ENCODE measurements around the gene MYBPHL.

Gene MYBPHL

DNA sequence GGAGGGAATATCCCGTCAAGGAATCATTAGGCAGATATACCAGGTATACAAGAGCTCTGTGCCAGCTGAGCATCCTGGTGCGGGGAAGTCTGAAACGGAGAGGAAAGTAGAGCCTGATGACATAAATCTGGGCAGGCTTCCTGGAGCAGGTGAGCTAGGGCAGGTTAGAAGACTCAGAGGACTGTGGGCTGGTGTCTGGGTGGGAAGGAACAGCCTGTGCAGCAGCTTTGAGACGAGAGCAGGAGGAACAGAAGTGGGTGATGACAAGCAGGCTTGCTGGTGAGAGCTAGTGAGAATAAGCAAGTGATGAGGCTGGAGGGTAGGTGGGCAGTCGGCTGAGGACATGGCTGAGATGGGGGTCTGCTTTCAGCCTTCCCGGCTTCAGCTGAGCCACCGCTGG is 50.7 kb downstream of the MYBPHL start:
- TF ChIP-seq CTCF (IDR thresholded peaks at IDR 0.05; ENCODE audit: insufficient read depth, low read length, missing control alignments): no peak
- POLR2A ChIA-PET: no interaction called here
- no peak overlapping the region for H3K4me3 ChIP-seq (ENCODE audit: low read depth, low read length)
- CTCF ChIA-PET: interaction anchor here (0.9 to 5.6 kb wide), 4 partner anchors 8 to 146 kb away, joined by 3 to 50 read pairs (median 37); partner anchors contain the start of gene SORT1
- DNase-seq (ENCODE audit: low read depth, low spot score): no peak

DNA sequence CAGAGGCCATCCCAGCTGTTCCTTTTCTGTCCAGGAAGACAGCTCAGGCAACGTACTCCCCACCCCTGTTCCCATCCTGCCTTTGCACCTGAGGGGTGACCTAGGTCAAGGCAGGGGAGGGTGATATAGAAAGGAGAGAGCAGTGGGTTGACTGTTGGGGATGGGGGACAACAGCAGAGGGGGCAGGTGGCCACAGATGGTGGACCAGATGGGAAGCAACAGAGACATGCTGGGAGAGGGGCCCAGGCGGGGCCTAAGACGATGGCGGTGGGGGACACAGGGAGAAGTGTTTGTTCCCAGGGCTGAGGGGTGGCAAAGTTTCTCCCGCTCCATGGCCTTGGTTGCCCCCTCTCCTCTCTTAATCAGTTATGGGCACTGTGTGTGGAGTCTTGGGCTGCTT is 51.1 kb downstream of the MYBPHL start:
- ChIA-PET POLR2A (no interaction called here), CTCF (interaction anchor here (0.9 to 5.6 kb wide), 5 partner anchors 9 to 146 kb away, joined by 3 to 50 read pairs (median 29); partner anchors contain the start of gene SORT1)
- H3K4me3 ChIP-seq (ENCODE audit: low read depth, low read length): no peak overlapping the region
- TF ChIP-seq CTCF (IDR thresholded peaks at IDR 0.05; ENCODE audit: insufficient read depth, low read length, missing control alignments): no peak
- DNase-seq (ENCODE audit: low read depth, low spot score): no peak

GRCh38 chr1:109255097-109255651 is 51.6 kb downstream of the MYBPHL start:
- no peak overlapping the region for H3K4me3 ChIP-seq (ENCODE audit: low read depth, low read length)
- no peak for DNase-seq (ENCODE audit: low read depth, low spot score)
- POLR2A ChIA-PET: no interaction called here
- CTCF ChIA-PET: interaction anchor here (0.9 to 5.6 kb wide), 8 partner anchors 9 to 147 kb away, joined by 3 to 50 read pairs (median 8); partner anchors contain the start of genes PSRC1 and SORT1
- peak; percentile 13 for TF ChIP-seq CTCF (IDR thresholded peaks at IDR 0.05; ENCODE audit: insufficient read depth, low read length, missing control alignments)

GRCh38 chr1:109254621-109255096 is 52.2 kb downstream of the MYBPHL start:
- no peak for TF ChIP-seq CTCF (IDR thresholded peaks at IDR 0.05; ENCODE audit: insufficient read depth, low read length, missing control alignments)
- ChIA-PET CTCF (interaction anchor here (1.2 to 5.6 kb wide), 10 partner anchors 8 to 278 kb away, joined by 3 to 50 read pairs (median 6); partner anchors contain the start of genes PSRC1 and SORT1), POLR2A (interaction anchor here (1.4 kb wide), 1 partner anchor 155 kb away, joined by 5 read pairs; no protein-coding TSS in a partner anchor)
- no peak overlapping the region for H3K4me3 ChIP-seq (ENCODE audit: low read depth, low read length)
- no peak for DNase-seq (ENCODE audit: low read depth, low spot score)

- no peak overlapping the region; the same call in 1 of the 2 replicates for H3K4me3 ChIP-seq (ENCODE audit: low read depth, low read length)
- ChIA-PET POLR2A (interaction anchor here (0.5 to 1.4 kb wide), 3 partner anchors 154 to 258 kb away, joined by 3 to 5 read pairs (median 4); no protein-coding TSS in a partner anchor), CTCF (interaction anchor here (1.0 to 5.6 kb wide), 12 partner anchors 8 to 278 kb away, joined by 3 to 50 read pairs (median 4); partner anchors contain the start of genes CYB561D1, PSRC1 and SORT1)
- DNase-seq (ENCODE audit: low read depth, low spot score): no peak
- TF ChIP-seq CTCF (IDR thresholded peaks at IDR 0.05; ENCODE audit: insufficient read depth, low read length, missing control alignments): no peak
These were observed 52.8 kb downstream of the MYBPHL start for GRCh38 chr1:109253803-109254620.

All from AG04449 (cell line).